SK-N-SH treated with all-trans-retinoic acid at 6 μM for 48 hours (cell line): ENCODE results near the gene SYT7.

Experiments used
- ATAC-seq: fragments of 200-7000 bp; cut with Tn5 transposase; 3 replicates; pipeline ENCODE4 v1.9.1; 2020; ENCODE audit warnings: mild to moderate bottlenecking, moderate library complexity
- ARNTL ChIP-seq: fragments of 450-650 bp; formaldehyde crosslinking; IDR thresholded peaks from 2 replicates; pipeline ENCODE4 v1.5.0; 2020; ENCODE audit warnings: low read depth, mild to moderate bottlenecking, moderate library complexity, borderline replicate concordance
- BACH2 ChIP-seq: fragments of 250-450 bp; sonication (Bioruptor Pico); IDR thresholded peaks from 2 replicates; pipeline ENCODE4 v1.9.0; 2021; ENCODE audit warnings: mild to moderate bottlenecking, borderline replicate concordance
- CREB5 ChIP-seq: fragments of 250-450 bp; sonication (Bioruptor Pico); IDR thresholded peaks from 2 replicates; pipeline ENCODE4 v1.5.1; 2020; ENCODE audit warnings: low read depth, mild to moderate bottlenecking, moderate library complexity
- CSDC2 ChIP-seq: fragments of 250-450 bp; sonication (Bioruptor Pico); IDR thresholded peaks from 2 replicates; pipeline ENCODE4 v1.5.0; 2020; ENCODE audit warnings: mild to moderate bottlenecking, moderate library complexity
- ESRRG ChIP-seq: fragments of 250-450 bp; sonication (Bioruptor Pico); IDR thresholded peaks from 2 replicates; pipeline ENCODE4 v1.6.1; 2021; ENCODE audit warnings: mild to moderate bottlenecking
- GLIS3 ChIP-seq: fragments of 250-450 bp; sonication (Bioruptor Pico); IDR thresholded peaks from 2 replicates; pipeline ENCODE4 v1.5.0; 2020; ENCODE audit warnings: mild to moderate bottlenecking, moderate library complexity
- ISL1 ChIP-seq: fragments of 250-450 bp; sonication (Bioruptor Pico); IDR thresholded peaks from 2 replicates; pipeline ENCODE4 v2.1.2; 2022; ENCODE audit warnings: mild to moderate bottlenecking, moderate library complexity
- OSR1 ChIP-seq: fragments of 250-450 bp; sonication (Bioruptor Pico); IDR thresholded peaks from 2 replicates; pipeline ENCODE4 v1.8.0; 2022; ENCODE audit warnings: moderate library complexity, mild to moderate bottlenecking, inconsistent platforms
- PATZ1 ChIP-seq: fragments of 250-450 bp; sonication (Bioruptor Pico); IDR thresholded peaks from 2 replicates; pipeline ENCODE4 v1.8.0; 2020; ENCODE audit warnings: mild to moderate bottlenecking, moderate library complexity, borderline replicate concordance
- POU6F1 ChIP-seq: fragments of 250-450 bp; sonication (Bioruptor Pico); IDR thresholded peaks from 2 replicates; pipeline ENCODE4 v1.8.0; 2021; ENCODE audit warnings: low read depth, mild to moderate bottlenecking, moderate library complexity, borderline replicate concordance
- PPARA ChIP-seq: fragments of 250-450 bp; sonication (Bioruptor Pico); IDR thresholded peaks from 2 replicates; pipeline ENCODE4 v1.5.0; 2020; ENCODE audit warnings: mild to moderate bottlenecking, borderline replicate concordance
- RARB ChIP-seq: fragments of 250-450 bp; sonication (Bioruptor Pico); IDR thresholded peaks from 2 replicates; pipeline ENCODE4 v1.8.0; 2021; ENCODE audit warnings: mild to moderate bottlenecking, moderate library complexity
- SNAI2 ChIP-seq: fragments of 250-450 bp; sonication (Bioruptor Pico); IDR thresholded peaks from 2 replicates; pipeline ENCODE4 v1.5.0; 2020; ENCODE audit warnings: mild to moderate bottlenecking, moderate library complexity
- TOX ChIP-seq: fragments of 250-450 bp; sonication (Bioruptor Pico); IDR thresholded peaks from 2 replicates; pipeline ENCODE4 v1.8.0; 2021; ENCODE audit warnings: mild to moderate bottlenecking, moderate library complexity, borderline replicate concordance
- TSHZ2 ChIP-seq: fragments of 250-450 bp; sonication (Bioruptor Pico); IDR thresholded peaks from 2 replicates; pipeline ENCODE4 v1.5.0; 2020; ENCODE audit warnings: mild to moderate bottlenecking, moderate library complexity
- ZFP3 ChIP-seq: fragments of 250-450 bp; sonication (Bioruptor Pico); IDR thresholded peaks from 2 replicates; pipeline ENCODE4 v1.5.0; 2020; ENCODE audit warnings: mild to moderate bottlenecking, moderate library complexity
- ZNF565 ChIP-seq: fragments of 450-650 bp; formaldehyde crosslinking; conservative IDR thresholded peaks from 2 replicates; pipeline ENCODE4 v1.5.0; 2020; ENCODE audit warnings: low read depth, mild to moderate bottlenecking, moderate library complexity
- ZNF70 ChIP-seq: fragments of 450-650 bp; formaldehyde crosslinking; IDR thresholded peaks from 2 replicates; pipeline ENCODE4 v1.5.0; 2020; ENCODE audit warnings: mild to moderate bottlenecking, moderate library complexity
- ZNF8 ChIP-seq: fragments of 450-650 bp; formaldehyde crosslinking; IDR thresholded peaks from 2 replicates; pipeline ENCODE4 v1.5.0; 2020; ENCODE audit warnings: mild to moderate bottlenecking, moderate library complexity

The SYT7 gene

GRCh38 chr11:61542024-61542461 is 38.8 kb downstream of the SYT7 start (continued):
- TF ChIP-seq TSHZ2 (CRISPR knock-in tag) (no peak), POU6F1 (no peak), ZNF8 (CRISPR knock-in tag) (no peak), TOX (no peak), CREB5 (CRISPR knock-in tag) (no peak)

- no peak for TF ChIP-seq PATZ1
- TF ChIP-seq PPARA (CRISPR knock-in tag), result no peak
- no peak for TF ChIP-seq ZNF70 (CRISPR knock-in tag)
- TF ChIP-seq TOX, result no peak
- no peak for TF ChIP-seq ISL1 (CRISPR knock-in tag)
- TF ChIP-seq ARNTL (CRISPR knock-in tag), result no peak
- no peak for TF ChIP-seq BACH2 (CRISPR knock-in tag)
- peak; percentile 48 for ATAC-seq
Observed at GRCh38 chr11:61541598-61541997, 39.3 kb downstream of the SYT7 start.

GRCh38 chr11:61540528-61540927 is 40.3 kb downstream of the SYT7 start:
- no peak for ATAC-seq

GRCh38 chr11:61539831-61540357 is 41.0 kb downstream of the SYT7 start:
- TF ChIP-seq CSDC2 (CRISPR knock-in tag), result no peak
- no peak for TF ChIP-seq ISL1 (CRISPR knock-in tag)
- TF ChIP-seq PATZ1, result no peak
- TF ChIP-seq ZFP3 (CRISPR knock-in tag), result no peak
- no peak for TF ChIP-seq ZNF70 (CRISPR knock-in tag)
- ATAC-seq, result no peak

More at GRCh38 chr11:61540528-61540927, 40.3 kb downstream of the SYT7 start:
- TF ChIP-seq RARB (CRISPR knock-in tag) (no peak), ISL1 (CRISPR knock-in tag) (no peak), ESRRG (CRISPR knock-in tag) (no peak), ZNF565 (CRISPR knock-in tag) (no peak), OSR1 (CRISPR knock-in tag) (no peak)

GRCh38 chr11:61539006-61539405 is 41.9 kb downstream of the SYT7 start:
- TF ChIP-seq ZFP3 (CRISPR knock-in tag) (no peak), ZNF8 (CRISPR knock-in tag) (no peak), GLIS3 (CRISPR knock-in tag) (no peak), SNAI2 (CRISPR knock-in tag) (no peak)
- TF ChIP-seq, all 23 proteins: peak for 0
- no peak for ATAC-seq
